Stimulated activated CD8-positive, alpha-beta memory T cell treated with anti-CD3 and anti-CD28 coated beads, Interleukin-15, amount 100 ng/mL, for 4 hours (primary cell): ENCODE measurements around the gene PDSS2.

Experiments used
- DNase-seq, 2 donors: peaks; one replicate each; pipeline ENCODE4 v3.0.0-alpha.2; 2020; ENCODE audit warnings: low read depth in 2 of 2

Gene PDSS2

DNA sequence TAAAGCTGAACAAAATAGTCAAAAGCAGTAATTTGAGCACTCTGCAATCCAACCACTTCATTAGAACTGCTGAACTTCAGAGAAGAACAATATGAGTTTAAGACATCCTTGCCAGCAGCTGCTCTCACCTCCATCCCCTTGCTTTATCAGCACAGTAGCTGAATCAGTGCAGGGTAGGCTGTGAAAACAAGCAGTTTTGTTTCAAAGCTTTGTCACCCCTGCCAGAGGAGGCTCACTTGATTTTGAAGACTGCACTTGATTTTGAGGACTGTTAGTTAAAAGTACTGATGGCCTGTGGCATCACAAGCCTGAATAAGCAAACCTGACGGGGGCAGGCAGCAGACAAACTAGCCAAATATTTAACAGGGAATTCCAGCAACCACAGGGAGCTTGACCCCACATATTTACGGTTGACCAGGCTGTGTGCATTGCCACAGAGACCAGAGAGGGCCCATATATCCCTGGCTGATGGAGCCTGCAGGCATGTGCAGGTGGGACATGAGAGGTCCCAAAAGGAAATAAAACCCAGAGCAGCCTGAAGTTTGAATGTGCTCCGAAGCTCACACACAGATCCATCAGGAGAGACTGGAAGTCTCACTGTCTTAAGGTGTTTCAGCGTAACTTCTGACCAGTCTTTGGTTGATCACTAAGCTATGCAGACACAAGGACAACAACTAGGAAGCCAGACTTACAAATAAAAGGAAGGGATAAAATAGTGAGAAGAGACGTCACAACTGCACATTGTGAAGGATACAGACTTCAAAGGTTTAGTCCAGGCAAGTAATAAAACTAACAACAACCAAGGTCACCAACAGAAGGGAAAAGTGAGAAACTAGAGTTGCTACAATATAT is 97.4 kb downstream of the PDSS2 start:
- no peak for DNase-seq

DNA sequence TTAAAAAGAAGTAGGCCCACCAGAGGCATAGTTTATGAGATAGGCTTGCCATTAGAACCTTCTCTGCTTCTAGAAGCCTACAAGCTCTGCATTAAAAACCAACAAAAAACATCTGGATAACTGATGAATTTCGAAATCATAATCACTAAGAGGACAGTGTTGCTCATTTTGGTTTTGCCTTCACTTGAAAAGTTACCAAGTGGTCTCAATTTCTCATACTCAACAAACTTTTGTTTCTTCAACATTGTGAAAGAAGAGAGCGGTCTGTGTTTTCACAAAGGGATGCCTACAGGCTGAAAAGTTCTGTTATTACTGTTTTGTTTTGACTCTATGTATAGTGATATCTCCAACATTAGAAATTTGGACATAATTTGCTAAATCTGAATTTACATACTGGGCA is 98.9 kb downstream of the PDSS2 start:
- no peak for DNase-seq

DNA sequence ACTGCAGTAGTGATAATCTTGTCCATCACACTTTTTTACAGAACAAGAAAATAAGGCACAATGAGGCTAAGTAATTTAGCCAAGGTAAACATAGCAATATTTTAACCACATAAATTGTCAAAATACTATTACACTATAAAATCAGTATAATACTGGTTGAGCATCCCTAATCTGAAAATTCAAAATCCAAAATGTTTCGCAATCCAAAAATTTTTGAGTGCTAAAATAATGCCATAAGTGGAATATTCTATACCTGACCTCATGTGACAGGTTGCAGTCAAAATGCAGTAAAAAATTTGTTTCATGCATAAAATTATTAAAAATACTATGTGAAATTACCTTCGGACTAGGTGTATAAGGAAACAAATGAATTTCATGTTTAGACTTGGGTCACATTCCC is 101.5 kb downstream of the PDSS2 start:
- no peak for DNase-seq

DNA sequence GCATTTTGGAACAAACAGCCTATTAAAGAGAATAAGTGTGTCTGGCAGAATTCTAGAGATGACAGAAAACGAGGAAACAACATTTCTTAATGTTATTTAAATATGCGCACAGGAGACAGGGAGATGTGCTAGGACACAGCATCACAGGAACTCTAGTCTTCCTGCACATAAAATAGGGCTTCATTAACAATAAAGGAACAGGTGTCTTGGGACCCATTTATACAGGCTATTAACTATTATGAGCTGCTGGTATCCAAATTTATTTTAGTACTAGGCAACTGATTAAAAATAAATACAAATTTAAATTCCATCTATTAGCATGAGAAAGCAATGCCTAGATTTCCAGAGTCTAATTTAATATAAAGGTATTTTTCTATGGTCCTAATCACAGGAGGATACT is 102.3 kb downstream of the PDSS2 start:
- DNase-seq = no peak

DNA sequence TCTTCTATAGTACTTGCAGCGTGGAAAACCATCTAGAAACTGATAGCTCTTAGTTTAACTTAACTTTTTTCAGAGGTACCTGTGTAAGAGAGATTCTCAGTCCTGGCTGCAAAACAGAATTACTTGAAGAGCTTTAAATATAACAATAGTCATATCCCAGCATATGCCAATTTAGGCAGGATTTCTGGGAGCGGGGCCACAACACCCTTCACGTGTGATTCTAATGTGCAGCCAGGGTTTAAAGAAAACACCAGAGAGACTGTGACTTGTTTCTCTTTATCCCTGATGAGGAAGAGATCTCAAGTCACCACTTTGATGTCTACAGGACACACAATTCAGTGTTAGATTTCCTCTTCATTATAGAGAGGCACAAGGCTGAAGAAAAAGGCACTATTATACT is 103.7 kb downstream of the PDSS2 start:
- no peak for DNase-seq

DNA sequence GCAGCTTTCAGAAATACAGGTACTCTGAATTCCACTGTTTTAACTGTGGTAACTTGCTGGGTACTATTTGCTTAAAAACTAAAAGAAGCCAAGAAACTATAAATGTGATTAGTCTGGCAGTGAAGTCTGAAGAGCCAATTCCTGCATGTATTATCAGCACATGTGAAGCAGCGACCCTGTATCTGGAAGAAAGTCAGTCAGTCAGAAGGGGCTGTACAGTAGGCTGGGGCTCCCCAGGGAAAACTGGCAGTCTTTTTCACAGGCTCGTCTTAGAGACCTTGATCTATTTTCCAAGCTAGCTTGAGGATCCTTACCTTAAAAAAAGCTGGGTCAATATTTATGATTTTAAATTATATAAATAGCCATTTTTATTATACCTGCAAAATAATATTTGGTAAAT is 104.9 kb downstream of the PDSS2 start:
- DNase-seq = no peak

DNA sequence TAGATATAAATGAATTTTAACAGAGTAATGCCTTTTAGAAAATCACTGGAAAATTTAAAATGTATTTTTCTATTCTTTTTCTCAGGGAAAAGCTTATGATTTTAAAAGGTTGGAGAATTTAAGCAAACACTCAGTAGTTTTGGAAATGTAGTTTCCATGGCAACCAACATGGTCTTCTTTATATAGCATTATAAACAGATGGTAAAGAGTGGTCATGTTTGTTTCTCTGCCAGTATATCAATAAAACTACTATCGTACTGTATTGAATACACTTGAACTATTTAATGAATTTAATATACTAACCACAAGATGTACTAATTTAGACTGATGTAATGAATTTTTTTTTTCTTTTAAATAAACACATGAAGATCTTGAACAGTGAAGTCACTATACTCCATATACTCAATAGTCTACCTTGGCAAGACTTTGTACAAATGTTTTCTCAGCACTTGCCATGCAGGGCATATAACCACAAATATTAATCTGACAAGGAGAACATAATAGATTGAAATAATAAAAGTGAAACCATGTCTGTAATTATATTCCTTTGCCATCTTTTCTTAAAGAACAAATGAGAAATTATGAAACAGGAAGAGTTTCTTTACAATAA is 105.5 kb downstream of the PDSS2 start:
- DNase-seq = no peak

DNA sequence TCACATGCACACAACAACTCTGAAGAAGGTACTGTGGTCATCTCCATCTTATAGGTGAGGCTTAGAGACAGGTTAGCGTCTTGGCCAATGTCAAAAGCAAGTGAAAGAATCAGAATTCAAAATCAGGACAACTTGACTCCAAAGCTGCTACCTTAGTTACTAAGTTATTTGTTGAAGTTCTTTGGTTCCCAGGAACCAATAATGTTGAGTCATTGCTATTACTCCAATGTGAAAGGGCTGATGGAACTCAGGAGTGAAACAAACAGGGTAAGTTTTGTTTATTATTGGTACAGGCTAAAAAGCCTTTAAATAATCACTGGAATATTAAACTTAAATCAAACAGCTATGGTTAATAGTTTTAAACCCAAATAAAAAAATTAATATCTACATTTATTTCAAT is 111.1 kb downstream of the PDSS2 start:
- DNase-seq = no peak

DNA sequence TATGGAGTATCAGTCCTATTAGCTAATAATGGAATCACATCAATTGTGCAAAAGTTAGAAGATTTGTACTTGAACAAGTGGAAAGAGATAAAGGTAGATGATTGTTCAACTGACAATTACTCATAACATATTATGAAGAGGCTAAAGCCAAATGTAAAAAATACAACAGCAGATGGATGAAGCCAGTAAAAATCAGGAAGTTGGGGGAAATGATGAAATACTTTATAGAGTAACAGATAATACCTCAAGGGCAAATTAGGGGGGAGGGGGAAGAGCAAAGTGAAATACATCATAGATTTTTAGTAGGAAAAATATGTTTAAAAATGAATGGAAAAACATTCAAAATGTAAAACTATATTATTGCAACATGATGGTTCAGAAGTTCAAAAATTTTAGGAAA is 114.0 kb downstream of the PDSS2 start:
- no peak for DNase-seq

DNA sequence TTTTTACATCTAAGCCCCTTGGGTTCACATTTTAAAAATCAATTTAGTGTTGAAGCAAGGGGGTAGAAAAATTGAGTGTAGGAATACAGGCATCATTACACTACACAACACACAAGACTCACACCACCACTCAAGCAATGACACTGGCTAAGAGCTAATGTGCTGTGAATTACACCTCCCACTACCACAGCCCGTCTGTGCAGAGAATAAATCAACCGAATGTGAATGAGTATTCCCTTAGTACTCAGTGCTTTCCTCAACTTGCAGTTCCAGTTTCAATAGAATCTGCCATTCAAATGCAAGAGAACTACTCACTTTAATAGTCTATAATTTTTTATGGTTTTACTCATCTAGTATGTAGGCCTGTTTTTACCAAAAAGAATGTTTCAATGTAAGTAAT is 114.4 kb downstream of the PDSS2 start:
- no peak for DNase-seq

DNA sequence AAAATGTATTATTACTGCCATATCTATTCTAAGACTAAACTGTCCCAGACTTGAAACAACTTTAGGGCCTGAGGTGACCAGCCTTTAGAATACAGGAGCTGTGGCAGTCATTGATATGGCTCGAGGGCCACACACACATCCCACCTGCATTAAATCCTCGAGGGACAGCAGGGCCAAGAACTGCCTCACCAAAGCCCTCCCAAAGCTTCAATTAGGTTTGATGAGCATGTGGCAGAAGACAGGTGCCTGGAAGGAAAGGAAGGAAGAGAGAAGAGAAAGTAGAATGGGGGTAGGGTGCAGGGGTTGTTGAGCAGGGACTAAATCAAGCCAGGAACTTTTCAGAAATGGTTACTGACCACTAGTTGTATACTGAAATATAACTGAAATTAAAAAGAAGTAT is 115.0 kb downstream of the PDSS2 start:
- DNase-seq = no peak

DNA sequence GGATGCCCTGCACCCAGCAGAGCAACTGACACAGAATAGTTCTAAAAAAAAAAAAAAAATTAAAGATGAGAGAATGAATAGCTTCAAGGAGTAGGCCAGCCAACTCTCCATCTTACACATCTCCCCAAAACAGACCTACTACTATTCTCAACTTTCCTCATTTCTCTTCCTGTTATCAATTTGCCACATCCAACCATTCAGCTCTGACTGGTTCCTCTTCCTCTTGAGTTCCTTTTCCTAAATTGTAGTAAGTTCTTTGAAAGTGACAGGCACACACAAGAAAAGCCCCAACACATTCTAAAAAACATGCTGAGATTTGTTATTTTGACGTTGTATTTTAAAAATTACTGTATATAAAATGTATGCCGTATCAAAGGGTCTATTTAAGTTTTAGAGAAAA is 117.2 kb downstream of the PDSS2 start:
- no peak for DNase-seq

DNA sequence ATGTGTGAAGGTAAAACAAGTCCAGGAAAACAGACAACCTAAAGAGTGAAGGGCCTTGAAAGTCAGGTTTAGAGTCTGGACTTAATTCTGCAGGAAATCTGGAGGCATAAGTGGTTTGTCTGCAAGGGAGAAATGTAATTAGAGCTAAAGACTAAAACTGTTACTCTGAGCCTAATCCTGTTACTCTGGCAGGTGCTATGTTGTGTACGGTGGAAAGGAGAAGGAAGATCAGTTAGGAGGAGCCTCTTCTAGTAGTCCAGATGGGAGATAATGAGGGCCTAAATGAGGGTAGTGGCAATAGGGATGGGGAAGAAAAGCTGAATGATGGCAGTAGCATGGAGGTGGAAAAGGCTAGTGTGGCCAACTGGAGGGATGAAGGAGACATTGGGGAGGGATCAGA is 118.5 kb downstream of the PDSS2 start:
- DNase-seq = no peak

DNA sequence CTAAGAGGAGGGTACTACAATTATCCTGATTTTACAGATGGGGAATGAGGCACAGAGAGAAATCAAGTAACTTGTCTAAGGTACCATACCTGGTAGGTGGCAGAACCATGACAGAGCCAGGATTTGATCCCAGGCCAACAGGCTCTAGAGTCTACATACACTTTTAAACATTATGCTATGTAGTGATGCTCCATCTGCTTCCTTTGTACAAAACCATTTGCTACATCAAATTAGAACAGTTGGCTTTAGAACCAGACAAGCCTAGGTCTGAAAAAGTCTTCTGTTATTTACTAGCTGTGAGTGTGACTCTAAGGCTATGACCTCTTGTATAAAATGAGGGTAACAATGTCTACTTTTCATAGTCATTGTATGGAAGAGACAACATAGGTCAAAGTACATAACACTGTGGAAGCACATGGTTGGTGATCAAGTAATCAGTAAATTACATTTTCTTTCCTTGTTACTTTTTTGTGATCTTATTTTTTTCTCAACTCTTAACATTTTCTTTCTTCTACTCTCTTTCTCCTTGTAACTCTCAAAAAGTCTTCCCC is 122.1 kb downstream of the PDSS2 start:
- no peak for DNase-seq

DNA sequence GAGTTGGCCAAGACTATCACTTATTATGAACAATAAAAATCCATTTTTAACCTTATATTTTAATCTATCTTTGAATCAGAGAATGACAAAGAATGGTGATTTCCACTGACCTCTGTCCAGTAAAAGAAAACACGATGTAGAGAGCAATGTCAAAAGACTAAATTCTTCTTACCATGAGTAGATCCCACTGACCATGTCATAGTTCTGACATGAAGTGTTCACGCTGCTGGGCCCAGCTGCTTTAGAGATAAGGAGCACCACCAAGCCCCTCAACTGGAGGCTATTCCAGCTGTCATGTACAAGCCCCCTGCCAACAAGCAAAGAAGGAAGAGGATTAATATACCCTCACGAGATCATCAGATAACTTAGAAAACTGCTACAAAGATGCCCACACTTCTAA is 125.3 kb downstream of the PDSS2 start:
- DNase-seq = no peak

DNA sequence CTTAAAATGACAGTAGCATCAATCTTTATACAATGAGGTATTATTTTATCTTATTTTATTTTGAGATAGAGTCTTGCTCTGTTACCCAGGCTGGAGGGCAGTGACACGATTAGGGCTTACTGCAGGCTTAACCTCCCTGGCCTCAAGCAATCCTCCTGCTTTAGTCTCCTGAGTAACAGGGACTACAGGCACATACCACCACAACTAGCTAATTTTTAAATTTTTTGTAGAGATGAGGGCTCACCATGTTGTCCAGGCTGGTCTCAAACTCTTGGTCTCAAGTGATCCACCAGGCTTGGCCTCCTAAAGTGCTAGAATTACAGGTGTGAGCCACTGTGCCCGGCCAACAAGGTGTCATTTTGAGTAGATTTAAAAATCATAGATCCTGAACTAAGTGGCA is 125.9 kb downstream of the PDSS2 start:
- DNase-seq = no peak

DNA sequence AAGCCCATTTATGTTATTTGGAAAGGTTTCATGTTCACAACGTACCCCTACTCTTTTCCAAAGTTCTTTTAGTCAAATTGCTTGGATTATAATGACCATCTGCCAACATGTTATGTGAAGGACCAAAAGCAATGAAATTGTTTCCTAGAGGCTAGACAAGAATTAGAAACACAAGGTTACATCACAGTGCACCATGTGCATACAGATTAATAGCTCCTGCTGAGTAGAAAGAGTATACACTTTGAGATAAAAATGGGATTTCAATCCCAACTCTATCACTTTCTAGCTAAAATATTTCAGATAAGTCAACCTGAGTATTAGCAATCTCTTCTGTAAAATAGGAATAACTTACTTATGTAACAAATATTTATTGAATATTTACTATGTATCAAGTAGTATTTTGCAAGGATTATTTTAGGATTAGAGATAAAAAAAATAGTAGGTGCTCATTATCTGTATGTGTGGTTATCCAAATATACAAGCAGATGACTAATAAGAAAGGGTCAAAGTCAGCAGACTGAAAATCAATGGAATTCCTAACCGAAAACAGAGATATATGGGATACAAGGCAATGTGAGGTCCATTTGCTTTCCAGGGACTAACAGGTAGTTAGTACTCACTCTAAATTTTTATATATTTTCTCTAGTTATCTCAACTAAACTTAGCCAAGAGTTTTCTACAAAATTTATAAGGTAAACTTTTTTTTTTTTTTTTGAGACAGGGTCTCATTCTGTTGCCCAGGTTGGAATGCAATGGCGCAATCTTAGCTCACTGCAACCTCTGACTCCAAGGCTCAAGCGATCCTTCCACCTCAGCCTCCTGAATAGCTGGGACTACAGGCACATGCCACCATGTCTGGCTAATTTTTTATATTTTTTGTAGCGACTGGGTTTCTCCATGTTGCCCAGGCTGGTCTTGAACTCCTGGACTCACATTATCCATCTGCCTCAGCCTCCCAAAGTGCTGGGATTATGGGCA is 127.7 kb downstream of the PDSS2 start:
- DNase-seq = no peak

DNA sequence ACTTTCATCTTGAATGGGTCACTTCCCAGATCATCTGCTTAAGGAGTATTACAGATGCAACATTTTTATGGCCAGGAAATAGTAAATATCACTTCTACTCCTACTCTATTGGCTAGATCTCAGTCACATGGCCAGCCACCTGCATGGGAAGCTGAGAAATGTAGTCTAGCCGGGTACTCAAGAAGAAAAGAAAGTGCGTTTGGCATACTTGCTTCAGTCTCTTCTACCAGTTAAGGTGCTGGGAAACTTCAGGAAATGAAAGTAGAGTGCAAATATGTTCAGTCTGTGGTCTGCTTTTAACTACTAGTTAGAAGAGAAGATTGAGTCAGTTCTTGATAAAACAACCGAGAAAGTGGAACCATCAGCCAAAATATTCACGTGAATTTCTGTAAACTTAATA is 129.2 kb downstream of the PDSS2 start:
- no peak for DNase-seq

DNA sequence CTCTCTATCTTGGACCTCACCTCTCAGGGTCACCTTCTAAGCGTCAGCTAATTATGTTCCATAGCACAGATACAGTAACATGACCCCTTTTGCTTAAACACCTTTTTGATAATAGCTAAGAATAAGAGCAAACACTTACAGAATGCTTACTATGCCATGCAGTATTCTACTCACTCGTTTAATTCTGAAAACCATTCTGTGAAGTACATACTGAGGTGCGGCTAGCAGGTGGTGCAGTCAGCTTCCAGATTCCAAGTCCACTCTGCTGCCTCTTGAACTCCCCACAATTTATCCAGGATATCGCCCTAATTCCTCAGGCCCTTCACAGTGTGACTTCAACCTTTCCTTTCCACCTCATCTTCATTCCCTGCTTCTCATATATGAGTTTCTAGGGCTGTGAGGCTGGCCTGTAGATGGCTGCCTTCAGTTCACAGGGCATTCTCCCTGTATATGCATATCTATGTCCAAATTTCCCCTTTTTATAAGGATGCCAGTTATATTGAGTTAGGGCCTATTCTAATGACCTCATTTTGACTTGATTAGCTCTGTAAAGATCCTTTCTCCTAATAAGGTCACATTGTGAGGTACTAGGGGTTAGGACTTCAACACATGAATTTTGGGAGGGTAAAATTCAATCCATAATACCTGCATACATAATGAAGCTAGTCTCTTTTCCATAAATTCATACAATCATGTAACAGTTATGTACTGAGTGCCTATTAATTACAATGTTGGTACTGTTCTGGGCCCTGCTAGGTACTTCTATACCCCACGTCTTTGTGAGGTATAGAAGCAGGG is 130.1 kb downstream of the PDSS2 start:
- no peak for DNase-seq

DNA sequence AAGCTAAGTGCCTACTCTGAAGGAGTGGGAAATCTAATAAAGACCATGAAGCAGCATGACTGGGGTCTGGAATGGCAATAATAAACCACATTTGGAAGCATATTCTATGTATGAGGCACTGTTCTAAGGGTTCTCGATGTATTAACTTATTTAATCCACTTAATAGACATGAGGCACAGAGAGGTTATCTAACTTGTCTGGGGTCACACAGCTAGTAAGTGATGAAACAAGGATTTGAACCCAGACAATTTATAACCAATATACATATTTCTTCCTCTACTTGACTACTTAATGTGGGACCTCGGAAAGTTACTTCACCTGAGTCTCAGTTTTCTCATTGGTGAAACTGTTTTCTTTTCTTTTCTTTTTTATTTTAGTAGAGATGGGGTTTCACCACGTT is 131.3 kb downstream of the PDSS2 start:
- DNase-seq = no peak

DNA sequence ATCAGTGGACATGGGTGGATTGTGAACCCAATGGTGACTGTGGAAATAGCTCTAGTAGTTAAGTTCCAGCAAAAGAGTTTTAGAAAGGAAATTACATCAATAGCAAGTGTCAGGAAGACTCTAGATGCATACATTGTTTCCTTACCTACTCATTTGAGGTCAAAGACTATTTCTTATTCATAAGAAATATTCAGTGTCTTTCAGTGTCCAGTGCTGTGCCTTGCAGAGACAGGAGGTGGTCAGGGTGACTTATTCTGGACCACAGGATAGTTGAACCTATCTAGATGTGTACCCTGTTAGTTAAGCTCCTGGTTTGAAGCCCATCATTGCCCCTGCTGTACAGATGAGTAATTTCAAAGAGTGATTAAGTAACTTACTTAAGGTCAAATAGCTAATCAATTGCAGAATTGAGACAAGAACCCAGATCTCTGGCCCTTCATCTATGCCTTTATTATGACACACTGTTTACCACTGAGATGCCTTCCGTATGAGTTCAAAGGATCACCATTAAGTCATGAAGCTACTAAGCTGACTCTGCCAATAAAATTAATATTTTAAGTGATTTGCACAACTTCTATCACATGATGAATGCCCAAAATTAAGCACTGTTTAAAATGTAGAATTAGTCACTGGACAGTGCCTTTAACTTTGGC is 136.1 kb downstream of the PDSS2 start:
- DNase-seq = no peak
